ENCODE data around the gene ETF1.

The ETF1 gene

GRCh38 chr5:138542956-138543729 is at the start of gene ETF1:
ETF1 (minus strand) TSS chr5:138543236; CDS start chr5:138542918, 318 bp downstream.
- peak; percentile 100 for DNase-seq

- no peak for DNase-seq
Observed at GRCh38 chr5:138588013-138588788, 45.2 kb upstream of the ETF1 start.

GRCh38 chr5:138585157-138585556 is 42.1 kb upstream of the ETF1 start:
- no peak for DNase-seq

GRCh38 chr5:138583984-138584637 is 41.1 kb upstream of the ETF1 start:
- DNase-seq, result no peak

GRCh38 chr5:138582959-138583358 is 39.9 kb upstream of the ETF1 start:
- DNase-seq, result no peak

- no peak for DNase-seq
Observed at GRCh38 chr5:138580777-138581176, 37.7 kb upstream of the ETF1 start.

GRCh38 chr5:138580001-138580400 is 37.0 kb upstream of the ETF1 start:
- no peak for DNase-seq

GRCh38 chr5:138579517-138579863 is 36.5 kb upstream of the ETF1 start:
- no peak for DNase-seq

GRCh38 chr5:138577452-138577851 is 34.4 kb upstream of the ETF1 start:
- no peak for DNase-seq

GRCh38 chr5:138575194-138576015 is 32.4 kb upstream of the ETF1 start, which contains the start of gene HSPA9:
HSPA9 (minus strand) TSS chr5:138575401; CDS start chr5:138575318, 83 bp downstream.
- peak; percentile 97 for DNase-seq

- DNase-seq, result no peak
Observed at GRCh38 chr5:138574744-138575193, 31.7 kb upstream of the ETF1 start.

GRCh38 chr5:138573949-138574670 is 31.1 kb upstream of the ETF1 start:
- DNase-seq, result no peak

GRCh38 chr5:138573223-138573622 is 30.2 kb upstream of the ETF1 start:
- no peak for DNase-seq

- no peak for DNase-seq
Observed at GRCh38 chr5:138570871-138571270, 27.8 kb upstream of the ETF1 start.

- no peak for DNase-seq
Observed at GRCh38 chr5:138569782-138570181, 26.7 kb upstream of the ETF1 start.

- DNase-seq, result no peak
Observed at GRCh38 chr5:138568061-138568824, 25.2 kb upstream of the ETF1 start.

GRCh38 chr5:138566792-138567191 is 23.8 kb upstream of the ETF1 start:
- DNase-seq, result no peak

GRCh38 chr5:138565100-138565821 is 22.2 kb upstream of the ETF1 start:
- DNase-seq, result no peak

GRCh38 chr5:138564242-138564641 is 21.2 kb upstream of the ETF1 start:
- DNase-seq, result no peak

- DNase-seq, result no peak
Observed at GRCh38 chr5:138563340-138564118, 20.5 kb upstream of the ETF1 start.
